ENCODE results near the gene CFAP73.
"Not testable (repeated sequence)": the region's sequence is repeated elsewhere in the genome, so short reads cannot be mapped to it uniquely, and the experiment has no call there.

Gene CFAP73

GRCh38 chr12:113186666-113187325 lies 37.3 kb downstream of the CFAP73 start:
- DNase-seq (ENCODE audit: low read depth in 2 of 2, low spot score in 1 of 2): no peak

GRCh38 chr12:113189361-113189760 lies 39.8 kb downstream of the CFAP73 start:
- DNase-seq (ENCODE audit: low read depth in 2 of 2, low spot score in 1 of 2): no peak

- no peak for DNase-seq (ENCODE audit: low read depth in 2 of 2, low spot score in 1 of 2)
Observed at GRCh38 chr12:113190761-113191160, 41.2 kb downstream of the CFAP73 start.

- no peak for DNase-seq (ENCODE audit: low read depth in 2 of 2, low spot score in 1 of 2)
Observed at GRCh38 chr12:113191227-113191626, 41.7 kb downstream of the CFAP73 start.

GRCh38 chr12:113194971-113195391 lies 45.5 kb downstream of the CFAP73 start:
- no peak for DNase-seq (ENCODE audit: low read depth in 2 of 2, low spot score in 1 of 2)

- DNase-seq (ENCODE audit: low read depth in 2 of 2, low spot score in 1 of 2): no peak
Observed at GRCh38 chr12:113195598-113195997, 46.1 kb downstream of the CFAP73 start.

GRCh38 chr12:113196582-113196981 lies 47.1 kb downstream of the CFAP73 start:
- DNase-seq (ENCODE audit: low read depth in 2 of 2, low spot score in 1 of 2): no peak

GRCh38 chr12:113196990-113197389 lies 47.5 kb downstream of the CFAP73 start:
- DNase-seq (ENCODE audit: low read depth in 2 of 2, low spot score in 1 of 2): peak in 1 of 2 donors; percentile 20

- DNase-seq (ENCODE audit: low read depth in 2 of 2, low spot score in 1 of 2): no peak
Observed at GRCh38 chr12:113197518-113198077, 48.1 kb downstream of the CFAP73 start.

GRCh38 chr12:113198296-113198695 lies 48.8 kb downstream of the CFAP73 start:
- DNase-seq (ENCODE audit: low read depth in 2 of 2, low spot score in 1 of 2): no peak

GRCh38 chr12:113200021-113200797 lies 50.7 kb downstream of the CFAP73 start:
- no peak for DNase-seq (ENCODE audit: low read depth in 2 of 2, low spot score in 1 of 2)

- no peak for DNase-seq (ENCODE audit: low read depth in 2 of 2, low spot score in 1 of 2)
Observed at GRCh38 chr12:113201187-113202177, 52.0 kb downstream of the CFAP73 start.

GRCh38 chr12:113202300-113203075 lies 53.0 kb downstream of the CFAP73 start:
- DNase-seq (ENCODE audit: low read depth in 2 of 2, low spot score in 1 of 2): no peak

GRCh38 chr12:113203852-113204760 lies 54.6 kb downstream of the CFAP73 start:
- no peak for DNase-seq (ENCODE audit: low read depth in 2 of 2, low spot score in 1 of 2)

- no peak for DNase-seq (ENCODE audit: low read depth in 2 of 2, low spot score in 1 of 2)
Observed at GRCh38 chr12:113204804-113205203, 55.3 kb downstream of the CFAP73 start.

GRCh38 chr12:113206802-113207201 lies 57.3 kb downstream of the CFAP73 start:
- DNase-seq (ENCODE audit: low read depth in 2 of 2, low spot score in 1 of 2): not testable (repeated sequence)

- DNase-seq (ENCODE audit: low read depth in 2 of 2, low spot score in 1 of 2): no peak
Observed at GRCh38 chr12:113207613-113208040, 58.1 kb downstream of the CFAP73 start.

- peak in 1 of 2 donors; percentile 25 for DNase-seq (ENCODE audit: low read depth in 2 of 2, low spot score in 1 of 2)
Observed at GRCh38 chr12:113208041-113208934, 58.8 kb downstream of the CFAP73 start.

All from stimulated activated CD8-positive, alpha-beta memory T cell treated with anti-CD3 and anti-CD28 coated beads, Interleukin-4, amount 100 ng/mL, for 1 hour (primary cell).